Prostate gland (tissue), 2 donors: ENCODE data around the gene ARFGEF2.

Experiments
- CTCF ChIP-seq, 4 experiments: fragments of 200-600 bp in 2 of 4; fragments of 450-650 bp in 2 of 4; sonication (generic) in 2 of 4; IDR thresholded peaks; 1 replicate in 3 of 4; 2 replicates in 1 of 4; pipeline ENCODE4 v1.5.1; 2016 to 2019; ENCODE audit warnings: antibody characterized with exemption in 4 of 4, mild to moderate bottlenecking in 2 of 4, moderate library complexity in 2 of 4
- POLR2A ChIP-seq: fragments of 450-650 bp; IDR thresholded peaks from one replicate; pipeline ENCODE4 v1.6.1; 2016; ENCODE audit warnings: antibody characterized with exemption, mild to moderate bottlenecking
- POLR2AphosphoS5 ChIP-seq: sonication (generic); formaldehyde crosslinking; IDR thresholded peaks from one replicate; pipeline ENCODE4 v1.6.1; 2017; ENCODE audit warnings: antibody characterized with exemption

GRCh38 chr20:49046087-49046900, 124.8 kb downstream of the ARFGEF2 start, which contains the start of gene CSE1L:
- peak in 2 of 4 experiments; percentile 38 to 51 for TF ChIP-seq CTCF (IDR thresholded peaks at IDR 0.05)
- TF ChIP-seq POLR2AphosphoS5: peak; percentile 90
- TF ChIP-seq POLR2A: peak; percentile 83
